Measurements from ENCODE around the gene CDR2. TPM values are rescaled to one million over a fixed set of nuclear protein-coding genes. Genes with fewer than 3 reads are reported as not detected.

The CDR2 gene
- total and polyA plus RNA-seq, 2 of the 13 experiments (the other 11 are each of a cell fraction or from before 2014, with no cell fraction given): 59.0 to 78.9 TPM

- TF ChIP-seq ZNF260 (CRISPR knock-in tag; IDR thresholded peaks at IDR 0.05; ENCODE audit: borderline replicate concordance, low read depth): no peak
- peak; percentile 95 for TF ChIP-seq ZFP90 (CRISPR knock-in tag; IDR thresholded peaks at IDR 0.05; ENCODE audit: borderline replicate concordance)
- no peak for TF ChIP-seq CEBPB (IDR thresholded peaks at IDR 0.05; ENCODE audit: borderline replicate concordance, low read depth, low read length)
- TF ChIP-seq, protein P1, sequence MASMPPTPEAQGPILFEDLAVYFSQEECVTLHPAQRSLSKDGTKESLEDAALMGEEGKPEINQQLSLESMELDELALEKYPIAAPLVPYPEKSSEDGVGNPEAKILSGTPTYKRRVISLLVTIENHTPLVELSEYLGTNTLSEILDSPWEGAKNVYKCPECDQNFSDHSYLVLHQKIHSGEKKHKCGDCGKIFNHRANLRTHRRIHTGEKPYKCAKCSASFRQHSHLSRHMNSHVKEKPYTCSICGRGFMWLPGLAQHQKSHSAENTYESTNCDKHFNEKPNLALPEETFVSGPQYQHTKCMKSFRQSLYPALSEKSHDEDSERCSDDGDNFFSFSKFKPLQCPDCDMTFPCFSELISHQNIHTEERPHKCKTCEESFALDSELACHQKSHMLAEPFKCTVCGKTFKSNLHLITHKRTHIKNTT (CRISPR knock-in tag; IDR thresholded peaks at IDR 0.05): no peak
- peak; percentile 86; the same call in 1 of the 2 replicates for TF ChIP-seq HOXD1 (CRISPR knock-in tag; IDR thresholded peaks at IDR 0.05)
- TF ChIP-seq, protein P2, sequence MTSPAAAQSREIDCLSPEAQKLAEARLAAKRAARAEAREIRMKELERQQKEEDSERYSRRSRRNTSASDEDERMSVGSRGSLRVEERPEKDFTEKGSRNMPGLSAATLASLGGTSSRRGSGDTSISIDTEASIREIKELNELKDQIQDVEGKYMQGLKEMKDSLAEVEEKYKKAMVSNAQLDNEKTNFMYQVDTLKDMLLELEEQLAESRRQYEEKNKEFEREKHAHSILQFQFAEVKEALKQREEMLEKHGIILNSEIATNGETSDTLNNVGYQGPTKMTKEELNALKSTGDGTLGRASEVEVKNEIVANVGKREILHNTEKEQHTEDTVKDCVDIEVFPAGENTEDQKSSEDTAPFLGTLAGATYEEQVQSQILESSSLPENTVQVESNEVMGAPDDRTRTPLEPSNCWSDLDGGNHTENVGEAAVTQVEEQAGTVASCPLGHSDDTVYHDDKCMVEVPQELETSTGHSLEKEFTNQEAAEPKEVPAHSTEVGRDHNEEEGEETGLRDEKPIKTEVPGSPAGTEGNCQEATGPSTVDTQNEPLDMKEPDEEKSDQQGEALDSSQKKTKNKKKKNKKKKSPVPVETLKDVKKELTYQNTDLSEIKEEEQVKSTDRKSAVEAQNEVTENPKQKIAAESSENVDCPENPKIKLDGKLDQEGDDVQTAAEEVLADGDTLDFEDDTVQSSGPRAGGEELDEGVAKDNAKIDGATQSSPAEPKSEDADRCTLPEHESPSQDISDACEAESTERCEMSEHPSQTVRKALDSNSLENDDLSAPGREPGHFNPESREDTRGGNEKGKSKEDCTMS (CRISPR knock-in tag; conservative IDR thresholded peaks at IDR 0.05): no peak
- TF ChIP-seq BORCS8-MEF2B (CRISPR knock-in tag; IDR thresholded peaks at IDR 0.05): peak; percentile 82; the same call in 1 of the 2 replicates
- TF ChIP-seq, protein P3, sequence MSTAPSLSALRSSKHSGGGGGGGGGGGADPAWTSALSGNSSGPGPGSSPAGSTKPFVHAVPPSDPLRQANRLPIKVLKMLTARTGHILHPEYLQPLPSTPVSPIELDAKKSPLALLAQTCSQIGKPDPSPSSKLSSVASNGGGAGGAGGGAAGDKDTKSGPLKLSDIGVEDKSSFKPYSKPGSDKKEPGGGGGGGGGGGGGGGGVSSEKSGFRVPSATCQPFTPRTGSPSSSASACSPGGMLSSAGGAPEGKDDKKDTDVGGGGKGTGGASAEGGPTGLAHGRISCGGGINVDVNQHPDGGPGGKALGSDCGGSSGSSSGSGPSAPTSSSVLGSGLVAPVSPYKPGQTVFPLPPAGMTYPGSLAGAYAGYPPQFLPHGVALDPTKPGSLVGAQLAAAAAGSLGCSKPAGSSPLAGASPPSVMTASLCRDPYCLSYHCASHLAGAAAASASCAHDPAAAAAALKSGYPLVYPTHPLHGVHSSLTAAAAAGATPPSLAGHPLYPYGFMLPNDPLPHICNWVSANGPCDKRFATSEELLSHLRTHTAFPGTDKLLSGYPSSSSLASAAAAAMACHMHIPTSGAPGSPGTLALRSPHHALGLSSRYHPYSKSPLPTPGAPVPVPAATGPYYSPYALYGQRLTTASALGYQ (CRISPR knock-in tag; IDR thresholded peaks at IDR 0.05): peak; percentile 73
- peak; percentile 88 for TF ChIP-seq ZSCAN9 (CRISPR knock-in tag; IDR thresholded peaks at IDR 0.05; ENCODE audit: borderline replicate concordance)
- TF ChIP-seq SMARCE1 (IDR thresholded peaks at IDR 0.05; ENCODE audit: borderline replicate concordance): no peak
- no peak for TF ChIP-seq ZNF7 (CRISPR knock-in tag; IDR thresholded peaks at IDR 0.05)
- no peak for TF ChIP-seq NR2F6 (IDR thresholded peaks at IDR 0.05)
- peak; percentile 22; the same call in 1 of the 2 replicates for TF ChIP-seq NR2F6 (CRISPR knock-in tag; IDR thresholded peaks at IDR 0.05)
- TF ChIP-seq, protein P4, sequence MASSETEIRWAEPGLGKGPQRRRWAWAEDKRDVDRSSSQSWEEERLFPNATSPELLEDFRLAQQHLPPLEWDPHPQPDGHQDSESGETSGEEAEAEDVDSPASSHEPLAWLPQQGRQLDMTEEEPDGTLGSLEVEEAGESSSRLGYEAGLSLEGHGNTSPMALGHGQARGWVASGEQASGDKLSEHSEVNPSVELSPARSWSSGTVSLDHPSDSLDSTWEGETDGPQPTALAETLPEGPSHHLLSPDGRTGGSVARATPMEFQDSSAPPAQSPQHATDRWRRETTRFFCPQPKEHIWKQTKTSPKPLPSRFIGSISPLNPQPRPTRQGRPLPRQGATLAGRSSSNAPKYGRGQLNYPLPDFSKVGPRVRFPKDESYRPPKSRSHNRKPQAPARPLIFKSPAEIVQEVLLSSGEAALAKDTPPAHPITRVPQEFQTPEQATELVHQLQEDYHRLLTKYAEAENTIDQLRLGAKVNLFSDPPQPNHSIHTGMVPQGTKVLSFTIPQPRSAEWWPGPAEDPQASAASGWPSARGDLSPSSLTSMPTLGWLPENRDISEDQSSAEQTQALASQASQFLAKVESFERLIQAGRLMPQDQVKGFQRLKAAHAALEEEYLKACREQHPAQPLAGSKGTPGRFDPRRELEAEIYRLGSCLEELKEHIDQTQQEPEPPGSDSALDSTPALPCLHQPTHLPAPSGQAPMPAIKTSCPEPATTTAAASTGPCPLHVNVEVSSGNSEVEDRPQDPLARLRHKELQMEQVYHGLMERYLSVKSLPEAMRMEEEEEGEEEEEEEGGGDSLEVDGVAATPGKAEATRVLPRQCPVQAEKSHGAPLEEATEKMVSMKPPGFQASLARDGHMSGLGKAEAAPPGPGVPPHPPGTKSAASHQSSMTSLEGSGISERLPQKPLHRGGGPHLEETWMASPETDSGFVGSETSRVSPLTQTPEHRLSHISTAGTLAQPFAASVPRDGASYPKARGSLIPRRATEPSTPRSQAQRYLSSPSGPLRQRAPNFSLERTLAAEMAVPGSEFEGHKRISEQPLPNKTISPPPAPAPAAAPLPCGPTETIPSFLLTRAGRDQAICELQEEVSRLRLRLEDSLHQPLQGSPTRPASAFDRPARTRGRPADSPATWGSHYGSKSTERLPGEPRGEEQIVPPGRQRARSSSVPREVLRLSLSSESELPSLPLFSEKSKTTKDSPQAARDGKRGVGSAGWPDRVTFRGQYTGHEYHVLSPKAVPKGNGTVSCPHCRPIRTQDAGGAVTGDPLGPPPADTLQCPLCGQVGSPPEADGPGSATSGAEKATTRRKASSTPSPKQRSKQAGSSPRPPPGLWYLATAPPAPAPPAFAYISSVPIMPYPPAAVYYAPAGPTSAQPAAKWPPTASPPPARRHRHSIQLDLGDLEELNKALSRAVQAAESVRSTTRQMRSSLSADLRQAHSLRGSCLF (CRISPR knock-in tag; IDR thresholded peaks at IDR 0.05; ENCODE audit: borderline replicate concordance): peak; percentile 96; the same call in 1 of the 2 replicates
- 0 out of 4 replicates have a peak, but pooled peaks of 1 of the 2 experiments have one; percentile 22 for TF ChIP-seq EP300 (IDR thresholded peaks at IDR 0.05; ENCODE audit: low read depth in 2 of 2, low read length in 2 of 2)
- no peak for TF ChIP-seq EP300 (CRISPR knock-in tag; IDR thresholded peaks at IDR 0.05; ENCODE audit: borderline replicate concordance)
- no peak for TF ChIP-seq MYNN (CRISPR knock-in tag; IDR thresholded peaks at IDR 0.05; ENCODE audit: low read depth)
- TF ChIP-seq ZNF766 (CRISPR knock-in tag; IDR thresholded peaks at IDR 0.05; ENCODE audit: borderline replicate concordance): no peak; the same call in 1 of the 2 replicates
Measured at GRCh38 chr16:22374311-22375116, at the start of gene CDR2 (continued).

All from HepG2 (cell line).